GM21723 (cell line): ENCODE data around the gene ADAM8.

Source experiments
- ATAC-seq: cut with Tn5 transposase; IDR thresholded peaks from one replicate; pipeline ENCODE4 v1.9.1; 2021; ENCODE audit warnings: mild to moderate bottlenecking, moderate library complexity; ENCODE audit not compliant: unreplicated experiment

ADAM8 gene

DNA sequence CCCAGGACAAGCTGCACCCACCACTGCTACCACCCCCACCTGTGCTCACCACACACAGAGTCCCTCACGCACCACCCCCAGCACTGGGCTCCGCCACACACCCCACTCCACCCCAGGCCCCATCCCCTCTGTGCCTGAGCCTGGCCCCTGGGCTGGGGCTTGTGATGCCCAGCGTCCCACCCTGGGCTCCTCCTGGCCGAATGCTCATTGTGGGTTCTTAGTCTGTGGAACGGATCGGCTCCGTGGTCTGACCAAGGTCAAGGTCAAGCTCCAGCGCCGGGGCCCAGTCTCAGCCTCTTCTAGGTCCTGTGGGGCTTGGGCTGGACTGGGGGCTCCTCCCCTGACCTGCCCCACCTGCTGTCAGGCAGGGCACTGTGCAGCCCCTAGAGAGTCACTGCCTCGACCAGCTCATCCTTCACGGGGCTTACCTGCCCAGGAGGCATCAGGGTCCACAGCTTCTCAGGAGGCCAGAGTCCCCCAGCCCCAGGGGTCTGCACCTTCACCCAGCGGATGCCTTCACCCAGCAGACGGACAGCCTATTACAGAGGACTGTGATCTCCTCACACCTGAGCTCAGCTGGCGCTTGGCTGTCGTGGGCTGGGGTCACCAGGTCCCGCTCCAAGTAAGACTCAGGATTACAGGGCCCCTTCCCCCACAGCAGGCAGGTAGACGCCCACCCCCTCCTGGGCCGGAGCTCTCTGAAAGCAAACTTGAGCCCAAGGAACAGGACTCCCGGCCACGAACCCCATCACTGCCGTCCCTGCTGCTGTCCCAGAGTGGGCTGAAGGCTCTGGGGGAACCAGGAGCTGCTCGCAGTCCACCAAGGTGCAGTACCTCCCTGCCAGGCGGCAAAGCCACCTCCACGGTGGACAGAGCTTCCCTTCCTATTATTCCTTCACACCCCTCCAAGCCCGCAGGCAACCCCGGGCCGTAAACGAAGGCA lies 61.9 kb downstream of the ADAM8 start:
- no peak for ATAC-seq

DNA sequence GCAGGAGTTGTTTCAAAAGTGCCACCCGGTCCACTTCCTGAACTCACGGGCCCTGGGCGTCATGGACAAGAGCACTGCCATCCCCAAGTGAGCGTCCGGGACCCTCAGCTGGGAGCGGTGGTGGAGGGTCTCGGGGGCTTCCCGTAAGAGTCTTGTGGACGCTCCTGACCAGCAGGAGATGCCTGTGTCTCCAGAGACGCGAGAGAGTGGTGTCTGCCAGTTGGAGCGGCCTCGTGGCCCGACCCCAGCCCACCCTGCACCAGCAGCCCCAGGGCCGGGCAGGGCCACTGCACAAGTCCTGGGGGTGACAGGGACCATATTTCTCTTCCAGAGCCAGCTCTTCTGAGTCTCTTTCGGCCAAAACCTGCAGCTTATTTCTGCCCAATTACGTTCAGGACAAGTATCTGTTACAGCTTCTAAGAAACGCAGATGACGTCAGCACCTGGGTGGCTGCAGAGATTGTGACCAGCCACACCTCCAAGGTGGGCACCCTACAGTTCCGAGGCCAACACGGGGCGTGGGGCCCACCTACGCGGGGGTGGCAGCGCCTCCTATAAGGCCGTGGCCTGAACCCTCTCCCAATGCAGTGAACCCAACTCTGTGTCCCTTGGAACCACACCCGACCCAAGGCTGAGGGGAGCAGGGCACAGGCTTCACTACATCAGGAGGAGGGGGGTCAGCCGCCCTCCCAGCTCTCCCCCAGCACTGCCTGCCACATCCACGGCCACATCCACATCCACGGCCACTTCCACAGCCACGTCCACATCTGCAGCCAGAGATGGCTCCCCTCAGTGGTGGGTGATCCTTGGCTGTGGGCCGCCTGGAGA lies 62.8 kb downstream of the ADAM8 start:
- ATAC-seq: no peak

DNA sequence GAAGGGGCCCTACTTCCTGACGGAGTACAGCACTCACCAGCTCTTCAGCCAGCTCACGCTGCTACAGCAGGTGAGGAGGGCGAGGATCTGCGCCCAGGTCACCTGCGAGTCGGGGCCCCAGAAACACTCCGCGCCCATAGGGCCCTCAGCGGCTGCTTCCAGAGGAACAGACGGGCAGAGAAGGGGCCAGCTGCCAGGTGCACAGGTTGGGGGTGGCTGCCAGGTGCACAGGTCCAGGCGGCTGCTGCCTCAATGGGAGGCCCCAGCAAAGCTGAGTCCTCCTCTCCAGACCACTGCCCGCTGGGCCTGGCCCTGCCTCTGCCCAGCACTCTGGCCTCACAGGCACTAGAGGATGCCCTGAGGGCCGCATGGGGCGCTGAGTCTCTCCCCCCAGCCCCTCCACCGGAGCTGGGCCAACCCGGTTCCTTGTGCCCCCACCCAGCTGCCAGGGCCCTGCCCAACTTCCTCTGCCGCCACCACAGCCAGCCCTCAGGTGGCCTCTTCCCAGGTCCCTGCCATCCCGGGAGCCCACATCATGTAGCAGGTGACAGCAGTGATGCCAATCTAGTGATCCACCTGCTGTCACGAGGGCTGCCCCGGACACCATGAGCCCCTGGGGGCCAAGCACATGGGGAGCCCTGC lies 63.7 kb downstream of the ADAM8 start:
- ATAC-seq: no peak
